K562 (cell line): ENCODE data around the gene RPRD1B. TPM values are rescaled to one million over a fixed set of nuclear protein-coding genes. Genes with fewer than 3 reads are reported as not detected.

Experiments
- CREBBP ChIP-seq: IDR thresholded peaks from one replicate; pipeline ENCODE4 v1.6.1; 2012; ENCODE audit warnings: low read depth, mild to moderate bottlenecking, control low read depth, inconsistent platforms, low read length
- DIDO1 ChIP-seq: fragments of 450-650 bp; IDR thresholded peaks from 2 replicates; pipeline ENCODE4 v1.6.1; 2016; ENCODE audit warnings: low read depth, missing biosample characterization, missing genetic modification characterization
- GABPB1 ChIP-seq: sonication (generic); formaldehyde crosslinking; IDR thresholded peaks from 2 replicates; pipeline ENCODE4 v1.8.0; 2022; ENCODE audit warnings: mild to moderate bottlenecking, missing genetic modification reagents
- HNRNPK ChIP-seq: fragments of 200-400 bp; formaldehyde crosslinking; IDR thresholded peaks from one replicate; pipeline ENCODE4 v1.6.1; 2018; ENCODE audit warnings: mild to moderate bottlenecking, low read depth, low read length; ENCODE audit not compliant: poor library complexity, severe bottlenecking
- KAT7 ChIP-seq: sonication (generic); formaldehyde crosslinking; IDR thresholded peaks from 2 replicates; pipeline ENCODE4 v1.8.0; 2022; ENCODE audit warnings: missing genetic modification reagents, mild to moderate bottlenecking, borderline replicate concordance
- POLR3A ChIP-seq: IDR thresholded peaks from 2 replicates; pipeline ENCODE4 v1.6.1; 2011; ENCODE audit warnings: borderline replicate concordance, mild to moderate bottlenecking, moderate library complexity; ENCODE audit not compliant: insufficient read length, insufficient read depth; ENCODE audit errors: extremely low read depth
- SAP30 ChIP-seq: fragments of 200-600 bp; sonication (generic); IDR thresholded peaks from 2 replicates; pipeline ENCODE4 v1.6.1; 2012; ENCODE audit warnings: borderline replicate concordance, low read depth, mild to moderate bottlenecking, moderate library complexity, low read length, control low read depth, inconsistent platforms; ENCODE audit not compliant: insufficient read depth, poor library complexity, severe bottlenecking
- SIN3B ChIP-seq: fragments of 450-650 bp; IDR thresholded peaks from 2 replicates; pipeline ENCODE4 v1.6.1; 2017; ENCODE audit warnings: low read depth, mild to moderate bottlenecking, moderate library complexity
- SMAD4 ChIP-seq: fragments of 250-450 bp; sonication (Bioruptor Pico); conservative IDR thresholded peaks from 2 replicates; pipeline ENCODE4 v1.8.0; 2021; ENCODE audit warnings: inconsistent platforms, mild to moderate bottlenecking, moderate library complexity
- ZBTB17 ChIP-seq: fragments of 450-650 bp; formaldehyde crosslinking; IDR thresholded peaks from 2 replicates; pipeline ENCODE4 v1.4.0; 2020; ENCODE audit warnings: mild to moderate bottlenecking
- ZKSCAN1 ChIP-seq: fragments of 150-350 bp; IDR thresholded peaks from 2 replicates; pipeline ENCODE4 v1.6.1; 2016; ENCODE audit warnings: low read depth, low read length
- ZNF146 ChIP-seq: IDR thresholded peaks from one replicate; pipeline ENCODE4 v1.6.1; 2018; ENCODE audit warnings: missing compliant biosample characterization; ENCODE audit not compliant: unreplicated experiment
- ZNF384 ChIP-seq: IDR thresholded peaks from 2 replicates; pipeline ENCODE4 v1.6.1; 2012; ENCODE audit warnings: low read depth, low read length, improper control_type of control experiment
- polyA plus RNA-seq, 8 experiments: library from polyadenylated mRNA; depleted of rRNA in 4 of 8; stranded (reverse) in 5 of 8; unstranded in 3 of 8; fragments of >200 nt; fragmentation: Nextera tagmentation in 2 of 8; fragmentation: Illumina TruSeq in 1 of 8; extraction: Ambion mirVana in 2 of 8; extraction: Trizol in 1 of 8; gene quantifications; 2 replicates each; pipeline versions ENCODE4 v1.2.1 to v1.2.3, GENCODE V29; 2011 to 2014; ENCODE audit warnings: inconsistent platforms in 1 of 8, missing spikeins in 1 of 8
- total RNA-seq, 7 experiments: library from RNA; depleted of rRNA in 6 of 7; stranded (reverse); fragments of >200 nt in 6 of 7; fragmentation: Illumina TruSeq in 2 of 7; extraction: Trizol in 2 of 7; gene quantifications; 2 replicates each; pipeline versions ENCODE4 v1.2.1 to v1.2.3, GENCODE V29; 2011 to 2021; ENCODE audit warnings: low replicate concordance in 1 of 7
- TF ChIP-seq, protein P1 (sequence below): fragments of 250-450 bp; sonication (Bioruptor Pico); IDR thresholded peaks from 2 replicates; pipeline ENCODE4 v1.5.0; 2021; ENCODE audit warnings: mild to moderate bottlenecking, borderline replicate concordance
- TF ChIP-seq, protein P2 (sequence below), 2 experiments: fragments of 450-650 bp; formaldehyde crosslinking in 1 of 2; IDR thresholded peaks; 2 replicates each; pipeline versions ENCODE4 v1.4.0 to v1.6.1; 2014 to 2020; ENCODE audit warnings: mild to moderate bottlenecking in 2 of 2, borderline replicate concordance in 1 of 2, low read depth in 1 of 2
- TF ChIP-seq, protein P3 (sequence below): sonication (generic); formaldehyde crosslinking; IDR thresholded peaks from 2 replicates; pipeline ENCODE4 v1.8.0; 2022; ENCODE audit warnings: mild to moderate bottlenecking, low read depth, missing genetic modification reagents

RPRD1B gene
- total and polyA plus RNA-seq, 9 of the 15 experiments (the other 6 are each of a cell fraction or from before 2014, with no cell fraction given) = 5.5 to 43.0 (median 24.4) TPM

DNA sequence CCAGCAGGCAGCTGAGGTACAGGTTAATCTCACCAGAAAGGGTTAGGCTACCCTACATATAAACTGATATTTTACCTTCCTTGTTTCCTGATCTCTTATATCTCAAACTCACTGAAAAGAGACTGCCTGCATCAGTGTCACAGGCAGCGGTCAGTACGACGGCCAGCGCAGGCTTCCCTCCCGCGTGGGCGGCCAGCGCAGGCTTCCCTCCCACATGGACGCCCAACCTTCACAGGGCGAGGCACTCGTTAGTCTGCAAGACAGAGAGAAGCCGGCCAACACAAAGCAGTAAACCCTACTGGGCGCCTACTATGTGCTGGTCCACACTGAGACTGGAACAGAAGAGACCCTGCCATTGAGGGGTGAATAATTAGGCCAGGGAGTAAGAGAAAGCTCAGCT lies 33.3 kb upstream of the RPRD1B start (continued):
- TF ChIP-seq, protein P1, sequence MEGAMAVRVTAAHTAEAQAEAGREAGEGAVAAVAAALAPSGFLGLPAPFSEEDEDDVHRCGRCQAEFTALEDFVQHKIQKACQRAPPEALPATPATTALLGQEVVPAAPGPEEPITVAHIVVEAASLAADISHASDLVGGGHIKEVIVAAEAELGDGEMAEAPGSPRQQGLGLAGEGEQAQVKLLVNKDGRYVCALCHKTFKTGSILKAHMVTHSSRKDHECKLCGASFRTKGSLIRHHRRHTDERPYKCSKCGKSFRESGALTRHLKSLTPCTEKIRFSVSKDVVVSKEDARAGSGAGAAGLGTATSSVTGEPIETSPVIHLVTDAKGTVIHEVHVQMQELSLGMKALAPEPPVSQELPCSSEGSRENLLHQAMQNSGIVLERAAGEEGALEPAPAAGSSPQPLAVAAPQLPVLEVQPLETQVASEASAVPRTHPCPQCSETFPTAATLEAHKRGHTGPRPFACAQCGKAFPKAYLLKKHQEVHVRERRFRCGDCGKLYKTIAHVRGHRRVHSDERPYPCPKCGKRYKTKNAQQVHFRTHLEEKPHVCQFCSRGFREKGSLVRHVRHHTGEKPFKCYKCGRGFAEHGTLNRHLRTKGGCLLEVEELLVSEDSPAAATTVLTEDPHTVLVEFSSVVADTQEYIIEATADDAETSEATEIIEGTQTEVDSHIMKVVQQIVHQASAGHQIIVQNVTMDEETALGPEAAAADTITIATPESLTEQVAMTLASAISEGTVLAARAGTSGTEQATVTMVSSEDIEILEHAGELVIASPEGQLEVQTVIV = no peak
- no peak for TF ChIP-seq POLR3A
- no peak for TF ChIP-seq SMAD4 (CRISPR knock-in tag)
- TF ChIP-seq ZNF384 = no peak
- TF ChIP-seq ZKSCAN1 = peak; percentile 68; the same call in 1 of the 2 replicates
- no peak for TF ChIP-seq HNRNPK
- no peak for TF ChIP-seq KAT7
- TF ChIP-seq SIN3B = no peak
- no peak for TF ChIP-seq GABPB1 (CRISPR knock-in tag)
- no peak for TF ChIP-seq SAP30
- TF ChIP-seq, protein P2, sequence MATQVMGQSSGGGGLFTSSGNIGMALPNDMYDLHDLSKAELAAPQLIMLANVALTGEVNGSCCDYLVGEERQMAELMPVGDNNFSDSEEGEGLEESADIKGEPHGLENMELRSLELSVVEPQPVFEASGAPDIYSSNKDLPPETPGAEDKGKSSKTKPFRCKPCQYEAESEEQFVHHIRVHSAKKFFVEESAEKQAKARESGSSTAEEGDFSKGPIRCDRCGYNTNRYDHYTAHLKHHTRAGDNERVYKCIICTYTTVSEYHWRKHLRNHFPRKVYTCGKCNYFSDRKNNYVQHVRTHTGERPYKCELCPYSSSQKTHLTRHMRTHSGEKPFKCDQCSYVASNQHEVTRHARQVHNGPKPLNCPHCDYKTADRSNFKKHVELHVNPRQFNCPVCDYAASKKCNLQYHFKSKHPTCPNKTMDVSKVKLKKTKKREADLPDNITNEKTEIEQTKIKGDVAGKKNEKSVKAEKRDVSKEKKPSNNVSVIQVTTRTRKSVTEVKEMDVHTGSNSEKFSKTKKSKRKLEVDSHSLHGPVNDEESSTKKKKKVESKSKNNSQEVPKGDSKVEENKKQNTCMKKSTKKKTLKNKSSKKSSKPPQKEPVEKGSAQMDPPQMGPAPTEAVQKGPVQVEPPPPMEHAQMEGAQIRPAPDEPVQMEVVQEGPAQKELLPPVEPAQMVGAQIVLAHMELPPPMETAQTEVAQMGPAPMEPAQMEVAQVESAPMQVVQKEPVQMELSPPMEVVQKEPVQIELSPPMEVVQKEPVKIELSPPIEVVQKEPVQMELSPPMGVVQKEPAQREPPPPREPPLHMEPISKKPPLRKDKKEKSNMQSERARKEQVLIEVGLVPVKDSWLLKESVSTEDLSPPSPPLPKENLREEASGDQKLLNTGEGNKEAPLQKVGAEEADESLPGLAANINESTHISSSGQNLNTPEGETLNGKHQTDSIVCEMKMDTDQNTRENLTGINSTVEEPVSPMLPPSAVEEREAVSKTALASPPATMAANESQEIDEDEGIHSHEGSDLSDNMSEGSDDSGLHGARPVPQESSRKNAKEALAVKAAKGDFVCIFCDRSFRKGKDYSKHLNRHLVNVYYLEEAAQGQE (IDR thresholded peaks at IDR 0.05; ENCODE audit: borderline replicate concordance) = no peak
- TF ChIP-seq, protein P2 (CRISPR knock-in tag; IDR thresholded peaks at IDR 0.05; ENCODE audit: low read depth) = no peak
- TF ChIP-seq ZBTB17 (CRISPR knock-in tag) = no peak
- no peak for TF ChIP-seq ZNF146 (CRISPR knock-in tag)
- no peak for TF ChIP-seq CREBBP
- no peak for TF ChIP-seq DIDO1
- TF ChIP-seq, protein P3, sequence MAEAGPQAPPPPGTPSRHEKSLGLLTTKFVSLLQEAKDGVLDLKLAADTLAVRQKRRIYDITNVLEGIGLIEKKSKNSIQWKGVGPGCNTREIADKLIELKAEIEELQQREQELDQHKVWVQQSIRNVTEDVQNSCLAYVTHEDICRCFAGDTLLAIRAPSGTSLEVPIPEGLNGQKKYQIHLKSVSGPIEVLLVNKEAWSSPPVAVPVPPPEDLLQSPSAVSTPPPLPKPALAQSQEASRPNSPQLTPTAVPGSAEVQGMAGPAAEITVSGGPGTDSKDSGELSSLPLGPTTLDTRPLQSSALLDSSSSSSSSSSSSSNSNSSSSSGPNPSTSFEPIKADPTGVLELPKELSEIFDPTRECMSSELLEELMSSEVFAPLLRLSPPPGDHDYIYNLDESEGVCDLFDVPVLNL (CRISPR knock-in tag) = no peak
